Retinal pigment epithelial cell (primary cell): ENCODE data around the gene RNF26.

Source experiments
- DNase-seq: peaks from one replicate; pipeline ENCODE4 v3.0.0-alpha.2; 2010; ENCODE audit warnings: low read depth
- H3K4me3 ChIP-seq: 2 replicates; pipeline ENCODE4 v1.5.1; 2011; ENCODE audit warnings: mild to moderate bottlenecking, low read length, control low read depth, moderate library complexity
- CTCF ChIP-seq: conservative IDR thresholded peaks from 2 replicates; pipeline ENCODE4 v1.5.1; 2011; ENCODE audit warnings: low read depth, low read length, control low read depth, inconsistent platforms

The RNF26 gene

GRCh38 chr11:119369132-119369925, 35.0 kb downstream of the RNF26 start:
- TF ChIP-seq CTCF: no peak
- no peak for DNase-seq
- H3K4me3 ChIP-seq: peak overlapping the region; percentile 2

GRCh38 chr11:119370486-119371046, 36.2 kb downstream of the RNF26 start:
- DNase-seq: no peak
- no peak for TF ChIP-seq CTCF
- no peak overlapping the region for H3K4me3 ChIP-seq

GRCh38 chr11:119371067-119371601, 36.8 kb downstream of the RNF26 start:
- no peak for DNase-seq
- H3K4me3 ChIP-seq: no peak overlapping the region
- no peak for TF ChIP-seq CTCF

- no peak overlapping the region for H3K4me3 ChIP-seq
- DNase-seq: no peak
- TF ChIP-seq CTCF: peak; percentile 45
Observed at GRCh38 chr11:119371778-119372182, 37.5 kb downstream of the RNF26 start.

GRCh38 chr11:119372260-119373058, 38.1 kb downstream of the RNF26 start:
- no peak for TF ChIP-seq CTCF
- no peak for DNase-seq
- no peak overlapping the region for H3K4me3 ChIP-seq

GRCh38 chr11:119373059-119373920, 39.0 kb downstream of the RNF26 start:
- no peak overlapping the region for H3K4me3 ChIP-seq
- TF ChIP-seq CTCF: no peak
- no peak for DNase-seq
